Natural killer cell (primary cell): ENCODE results near the gene STAT4. TPM values are rescaled to one million over a fixed set of nuclear protein-coding genes. Genes with fewer than 3 reads are reported as not detected.

Experiments
- ATAC-seq, 3 donors: fragments of 150-1000 bp in 2 of 3; fragments of 200-7000 bp in 1 of 3; cut with Tn5 transposase; 1 replicate in 1 of 3; 2 replicates in 2 of 3; pipeline ENCODE4 v1.10.0; 2021; ENCODE audit warnings: mild to moderate bottlenecking in 2 of 3, moderate library complexity in 2 of 3
- DNase-seq, 2 donors: peaks; one replicate each; pipeline versions ENCODE4 v3.0.0 to v3.0.0-alpha.2; 2013 to 2021; ENCODE audit warnings: mixed read lengths in 1 of 2
- H3K27ac ChIP-seq: one replicate; pipeline ENCODE4 v1.5.1; 2013; ENCODE audit warnings: mild to moderate bottlenecking, low read length
- H3K27me3 ChIP-seq: one replicate; pipeline ENCODE4 v1.6.1; 2013; ENCODE audit warnings: low read length; ENCODE audit not compliant: control insufficient read depth, insufficient read depth
- H3K36me3 ChIP-seq: one replicate; pipeline ENCODE4 v1.6.1; 2013; ENCODE audit warnings: low read length; ENCODE audit not compliant: control insufficient read depth, insufficient read depth
- H3K4me1 ChIP-seq: one replicate; pipeline ENCODE4 v1.6.1; 2013; ENCODE audit warnings: low read length; ENCODE audit not compliant: control insufficient read depth, insufficient read depth
- H3K4me3 ChIP-seq: one replicate; pipeline ENCODE4 v1.5.1; 2013; ENCODE audit warnings: low read length
- H3K9me3 ChIP-seq: one replicate; pipeline ENCODE4 v1.6.1; 2013; ENCODE audit warnings: low read length; ENCODE audit not compliant: control insufficient read depth, insufficient read depth
- H3K27ac Mint-ChIP-seq, 2 donors: one replicate each; pipeline ENCODE4 v1.8.0; 2022; ENCODE audit warnings: mild to moderate bottlenecking in 2 of 2, mixed read lengths in 2 of 2, moderate library complexity in 1 of 2
- H3K27me3 Mint-ChIP-seq, 2 donors: one replicate each; pipeline ENCODE4 v1.8.0; 2022; ENCODE audit warnings: low read depth in 2 of 2, mixed read lengths in 2 of 2
- H3K36me3 Mint-ChIP-seq: one replicate; pipeline ENCODE4 v1.8.0; 2022; ENCODE audit warnings: mixed read lengths
- H3K4me1 Mint-ChIP-seq, 2 donors: one replicate each; pipeline ENCODE4 v1.8.0; 2022; ENCODE audit warnings: mixed read lengths in 2 of 2
- H3K4me3 Mint-ChIP-seq: one replicate; pipeline ENCODE4 v1.8.0; 2022; ENCODE audit warnings: mild to moderate bottlenecking, moderate library complexity, mixed read lengths
- H3K9me3 Mint-ChIP-seq, 2 donors: one replicate each; pipeline ENCODE4 v1.8.0; 2022; ENCODE audit warnings: mixed read lengths in 2 of 2
- CTCF ChIP-seq: fragments of 200-600 bp; IDR thresholded peaks from one replicate; pipeline ENCODE4 v1.8.0; 2022; ENCODE audit warnings: antibody characterized with exemption
- WGBS: methylation state at CpG from one replicate; pipeline ENCODE4 v1.1.7; 2013; ENCODE audit warnings: missing lambda C conversion rate; ENCODE audit not compliant: insufficient coverage; 5-methylcytosine and 5-hydroxymethylcytosine counted together
- intact Hi-C: fragments of 100-400 bp; cut with micrococcal nuclease; formaldehyde crosslinking; loops from one replicate; pipeline ENCODE4 v1.14.2; 2022
- total RNA-seq, 4 donors: library from RNA; stranded (reverse); fragments of 120-200 nt in 1 of 4; gene quantifications; one replicate each; pipeline versions ENCODE4 v1.2.3 to v1.2.4, GENCODE V29; 2013 to 2022

STAT4 gene
- total RNA-seq, 3 donors from 2014 or later (not counting 1 experiment from before 2014, with no cell fraction given), result 264 to 339 (median 304) TPM

- peak in 1 of 2 donors; percentile 75 for DNase-seq
- no peak for ATAC-seq
- H3K27ac ChIP-seq, result peak overlapping the region; percentile 97
- no peak for TF ChIP-seq CTCF
- peaks cover 39% of the 10 kb centered on the region for H3K4me1 ChIP-seq
- no peaks in the 10 kb centered on the region for H3K27me3 Mint-ChIP-seq
- peaks cover 2% of the 10 kb centered on the region for H3K36me3 Mint-ChIP-seq
- no peaks in the 10 kb centered on the region for H3K27me3 ChIP-seq
- intact Hi-C loops, result loop anchor here (2.0 kb wide), 2 partner anchors 16 to 132 kb away; no protein-coding TSS in a partner anchor
- H3K36me3 ChIP-seq, result peaks cover 6% of the 10 kb centered on the region
- no peak overlapping the region for H3K4me3 Mint-ChIP-seq
- no peaks in the 10 kb centered on the region for H3K9me3 ChIP-seq
- H3K4me1 Mint-ChIP-seq, result peaks cover 2% of the 10 kb centered on the region in 2 donors
- no peak overlapping the region for H3K4me3 ChIP-seq
- H3K27ac Mint-ChIP-seq, result no peak overlapping the region
- no peaks in the 10 kb centered on the region for H3K9me3 Mint-ChIP-seq
- 65% methylated on average over 2 of the region's 2 CpGs for WGBS
These were observed 135.6 kb downstream of the STAT4 start for GRCh38 chr2:191015239-191015638.

GRCh38 chr2:191014653-191015020, 136.2 kb downstream of the STAT4 start:
- Histone ChIP-seq H3K4me3 (peak overlapping the region; percentile 73), H3K27me3 (no peaks in the 10 kb centered on the region), H3K36me3 (peaks cover 8% of the 10 kb centered on the region), H3K4me1 (peaks cover 39% of the 10 kb centered on the region), H3K9me3 (no peaks in the 10 kb centered on the region), H3K27ac (peak overlapping the region; percentile 97)
- no peak for TF ChIP-seq CTCF
- peaks cover 5 to 8% of the 10 kb centered on the region in 2 donors for H3K4me1 Mint-ChIP-seq
- intact Hi-C loops, result loop anchor here (1.0 to 2.0 kb wide), 3 partner anchors 16 to 663 kb away; no protein-coding TSS in a partner anchor
- no peak overlapping the region for H3K27ac Mint-ChIP-seq
- no peak overlapping the region for H3K4me3 Mint-ChIP-seq
- no peak for DNase-seq
- no peaks in the 10 kb centered on the region for H3K9me3 Mint-ChIP-seq
- 23% methylated on average over 4 of the region's 4 CpGs for WGBS
- peak in 1 of 3 donors; percentile 5 for ATAC-seq
- no peaks in the 10 kb centered on the region for H3K27me3 Mint-ChIP-seq
- H3K36me3 Mint-ChIP-seq, result peaks cover 6% of the 10 kb centered on the region

GRCh38 chr2:191013932-191014652, 136.7 kb downstream of the STAT4 start, which contains the start of gene STAT1:
Gene STAT1, minus strand, starts transcription at chr2:191014171. Its CDS starts 4,168 bp downstream, at chr2:191010003.
- DNase-seq, result peak; percentile 97 to 99
- Histone ChIP-seq H3K4me3 (peak within 1 kb of the TSS; percentile 73), H3K27ac (peak within 1 kb of the TSS; percentile 97), H3K36me3 (peaks cover 13% of the 10 kb centered on the region), H3K4me1 (peaks cover 39% of the 10 kb centered on the region), H3K9me3 (no peaks in the 10 kb centered on the region), H3K27me3 (no peaks in the 10 kb centered on the region)
- peak; percentile 86 to 97 (median 91) for ATAC-seq
- Mint-ChIP-seq H3K27ac (no peak within 1 kb of the TSS), H3K9me3 (no peaks in the 10 kb centered on the region), H3K27me3 (no peaks in the 10 kb centered on the region), H3K4me1 (peaks cover 5 to 11% of the 10 kb centered on the region in 2 donors), H3K4me3 (no peak within 1 kb of the TSS), H3K36me3 (peaks cover 6% of the 10 kb centered on the region)
- under 1% methylated on average over 68 of the region's 68 CpGs for WGBS
- intact Hi-C loops, result loop anchor here (1.0 to 2.0 kb wide), 3 partner anchors 17 to 663 kb away; no protein-coding TSS in a partner anchor
- TF ChIP-seq CTCF, result no peak
